HUES64 (cell line): Measurements from ENCODE around the gene ZIK1.

Source experiments
- H3K27ac ChIP-seq: 2 replicates; pipeline ENCODE4 v1.7.0; 2013; ENCODE audit warnings: low read depth, low read length, inconsistent platforms
- H3K27me3 ChIP-seq: 2 replicates; pipeline ENCODE4 v1.6.1; 2013; ENCODE audit warnings: mild to moderate bottlenecking, low read length; ENCODE audit not compliant: insufficient read depth
- H3K36me3 ChIP-seq: 2 replicates; pipeline ENCODE4 v1.6.1; 2013; ENCODE audit warnings: mild to moderate bottlenecking, low read length; ENCODE audit not compliant: insufficient read depth
- H3K4me1 ChIP-seq: 2 replicates; pipeline ENCODE4 v1.6.1; 2013; ENCODE audit warnings: mild to moderate bottlenecking, low read length, moderate library complexity; ENCODE audit not compliant: insufficient read depth
- H3K4me3 ChIP-seq: 2 replicates; pipeline ENCODE4 v1.5.1; 2013; ENCODE audit warnings: mild to moderate bottlenecking, low read length, moderate library complexity
- H3K9ac ChIP-seq: 2 replicates; pipeline ENCODE4 v1.6.1; 2013; ENCODE audit warnings: mild to moderate bottlenecking, low read depth, low read length
- H3K9me3 ChIP-seq: 2 replicates; pipeline ENCODE4 v1.6.1; 2013; ENCODE audit warnings: low read depth, low read length; ENCODE audit not compliant: insufficient read depth
- WGBS: fragments of 150-250, 120-280 bp; methylation state at CpG from one replicate; pipeline ENCODE4 v1.1.7; 2013; ENCODE audit warnings: missing lambda C conversion rate; 5-methylcytosine and 5-hydroxymethylcytosine counted together

The ZIK1 gene

DNA sequence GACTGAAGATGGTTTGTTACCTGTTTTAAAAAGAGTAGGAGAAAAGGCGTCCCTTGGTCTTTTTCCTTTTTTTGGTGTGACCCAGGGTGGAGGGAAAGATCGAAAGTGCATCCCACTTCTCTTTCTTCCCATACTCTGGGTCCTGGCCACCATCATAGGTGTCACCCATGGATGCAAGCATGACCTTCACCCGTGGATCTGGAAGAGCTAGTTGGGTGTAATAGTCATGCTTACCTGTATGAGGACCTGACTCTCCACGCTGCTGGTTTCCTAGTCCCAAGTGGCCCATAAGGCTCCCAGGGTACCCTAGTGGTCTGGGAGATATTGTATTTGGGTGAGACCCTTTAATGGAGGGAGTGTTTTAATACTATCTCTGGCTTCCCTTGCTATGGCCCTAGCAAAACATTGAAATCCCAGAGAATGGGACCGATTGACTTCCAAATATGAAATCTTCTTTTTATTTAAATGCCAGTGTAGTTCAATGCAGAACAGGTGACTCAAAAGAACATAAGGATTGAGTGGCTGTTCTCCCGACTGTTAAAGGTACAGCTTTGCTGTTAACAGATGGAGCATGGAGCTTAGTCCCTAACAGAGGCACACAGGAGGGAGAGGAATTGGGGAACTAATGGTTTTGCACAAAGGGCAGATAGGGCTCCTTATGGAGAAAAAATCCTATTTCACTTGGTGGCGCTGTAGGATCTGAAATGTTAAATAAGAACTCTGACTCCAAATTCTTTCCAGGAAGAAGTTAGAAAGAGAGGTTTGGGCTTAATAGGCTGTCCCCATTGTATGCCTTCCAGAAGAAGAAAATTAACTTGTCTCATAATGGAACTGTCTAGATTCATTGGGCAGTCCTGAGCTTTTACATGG, 17.3 kb upstream of the ZIK1 start:
- H3K36me3 ChIP-seq, result peaks cover 8% of the 10 kb centered on the region
- no peak overlapping the region for H3K4me3 ChIP-seq
- no peaks in the 10 kb centered on the region for H3K27me3 ChIP-seq
- WGBS, result 65% methylated on average over 6 of the region's 7 CpGs
- peaks cover 92% of the 10 kb centered on the region for H3K9me3 ChIP-seq
- H3K9ac ChIP-seq, result no peak overlapping the region
- no peak overlapping the region for H3K27ac ChIP-seq
- H3K4me1 ChIP-seq, result no peaks in the 10 kb centered on the region

DNA sequence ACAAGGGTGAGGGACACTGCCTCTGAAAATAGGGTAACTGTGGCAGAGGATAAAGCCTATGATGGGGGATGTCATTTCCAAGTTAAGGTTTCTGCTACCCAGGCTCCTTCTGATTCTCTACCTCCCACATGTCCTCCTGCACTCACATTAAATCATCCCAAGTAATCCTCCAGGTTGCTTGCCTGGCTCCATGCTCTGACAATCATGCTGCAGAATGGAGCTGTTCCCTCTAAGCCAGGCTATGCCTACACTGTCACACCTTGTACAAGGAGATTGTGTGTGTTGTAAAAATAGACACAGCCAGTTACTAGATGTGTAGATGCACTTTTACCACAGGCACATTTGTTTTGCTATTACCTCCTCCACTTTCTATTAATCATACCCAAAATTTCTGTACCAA, 13.2 kb upstream of the ZIK1 start:
- Histone ChIP-seq H3K9ac (no peak overlapping the region), H3K27me3 (no peaks in the 10 kb centered on the region), H3K4me3 (no peak overlapping the region), H3K9me3 (peaks cover 92% of the 10 kb centered on the region), H3K36me3 (peaks cover 48% of the 10 kb centered on the region), H3K27ac (no peak overlapping the region), H3K4me1 (no peaks in the 10 kb centered on the region)

DNA sequence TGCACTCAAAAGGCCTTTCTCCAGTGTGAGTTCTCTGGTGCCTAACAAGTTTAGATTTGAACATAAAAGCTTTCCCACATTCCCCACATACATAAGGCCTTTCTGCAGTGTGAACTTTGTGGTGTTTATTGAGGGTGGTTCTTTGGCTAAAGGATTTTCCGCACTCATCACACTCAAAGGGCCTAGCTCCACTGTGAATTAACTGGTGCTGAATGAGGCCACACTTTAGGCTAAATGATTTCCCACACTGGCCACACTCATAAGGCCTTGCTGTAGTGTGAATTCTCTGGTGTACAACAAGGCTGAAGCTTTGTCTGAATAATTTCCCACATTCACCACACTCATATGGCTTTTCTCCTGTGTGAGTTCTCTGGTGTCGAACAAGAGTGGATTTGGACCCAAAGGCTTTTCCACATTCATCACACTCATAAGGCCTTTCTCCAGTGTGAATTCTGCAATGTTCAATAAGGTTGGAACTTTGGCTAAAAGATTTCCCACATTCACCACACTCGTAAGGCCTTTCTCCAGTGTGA, 11.5 kb upstream of the ZIK1 start:
- H3K4me3 ChIP-seq, result no peak overlapping the region
- WGBS, result 100% methylated on average over 2 of the region's 3 CpGs
- no peaks in the 10 kb centered on the region for H3K27me3 ChIP-seq
- H3K36me3 ChIP-seq, result peaks cover 65% of the 10 kb centered on the region
- H3K9me3 ChIP-seq, result peaks cover 92% of the 10 kb centered on the region
- H3K4me1 ChIP-seq, result no peaks in the 10 kb centered on the region
- no peak overlapping the region for H3K27ac ChIP-seq
- H3K9ac ChIP-seq, result no peak overlapping the region

DNA sequence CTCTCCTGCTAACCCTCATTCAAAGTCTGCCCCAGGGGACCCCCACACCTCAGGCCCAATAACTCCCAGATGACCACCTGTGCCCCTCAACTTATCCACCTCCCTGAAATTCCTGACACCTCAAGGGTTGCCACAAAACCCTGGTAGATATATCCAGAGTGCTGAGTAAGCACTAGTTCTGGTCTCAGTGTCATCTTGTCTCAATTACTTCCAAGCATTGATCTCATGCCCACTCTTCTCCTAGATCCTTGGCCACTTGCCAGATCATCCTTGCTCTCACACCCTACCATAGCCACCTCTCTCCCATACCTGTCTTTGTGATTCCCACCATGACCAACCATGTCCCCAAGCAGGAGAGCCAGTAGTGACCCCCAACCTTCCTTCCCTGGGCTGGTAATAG, 7.3 kb upstream of the ZIK1 start:
- Histone ChIP-seq H3K4me3 (peak overlapping the region; percentile 73; the same call in 1 of the 2 replicates), H3K27me3 (no peaks in the 10 kb centered on the region), H3K27ac (no peak overlapping the region), H3K4me1 (0 out of 2 replicates have a peak, but pooled peaks cover 3% of the 10 kb centered on the region), H3K36me3 (peaks cover 63% of the 10 kb centered on the region), H3K9me3 (peaks cover 65% of the 10 kb centered on the region), H3K9ac (no peak overlapping the region)

DNA sequence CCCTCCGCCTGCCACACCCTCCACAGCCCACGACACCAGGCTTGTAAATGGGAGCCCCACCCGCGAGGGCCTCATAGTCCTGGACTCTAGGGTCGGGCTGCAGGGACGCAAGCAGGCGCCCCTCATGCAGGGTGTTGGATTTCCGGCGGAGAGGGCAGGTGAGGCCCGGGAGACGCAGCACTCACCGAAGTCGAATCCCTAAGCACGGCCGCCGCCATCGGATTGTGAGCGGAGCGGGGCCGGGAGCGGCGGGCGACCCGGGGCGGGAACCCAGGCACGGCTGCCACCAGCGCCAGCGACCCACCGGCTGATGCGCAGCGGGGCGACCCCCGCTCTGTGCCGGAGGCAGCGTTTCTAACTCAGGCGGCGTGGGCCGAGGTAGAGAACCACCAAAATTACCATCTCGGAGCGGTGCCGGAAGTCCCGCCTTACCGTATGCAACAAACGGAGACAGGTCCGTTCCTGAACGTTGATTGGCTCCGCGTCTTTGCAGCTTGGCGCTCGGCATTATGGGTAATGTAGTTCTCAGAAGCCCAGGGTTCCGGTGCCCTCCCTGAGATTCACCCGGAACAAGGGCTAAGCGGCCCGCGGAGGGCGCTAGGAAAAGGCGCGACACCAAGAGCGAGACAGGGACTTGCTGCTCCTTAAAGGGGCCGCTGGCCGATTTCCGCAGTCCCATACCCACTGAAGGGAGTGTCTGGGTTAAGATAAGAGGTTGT, 5.3 kb upstream of the ZIK1 start, which contains the start of gene ZNF416:
ZNF416 (minus strand) TSS at position 425 of the 719 bp plus-strand sequence; CDS start at position 218, 207 bp downstream.
- Histone ChIP-seq H3K27me3 (peaks cover 3% of the 10 kb centered on the region; the same call in 1 of the 2 replicates), H3K4me1 (0 out of 2 replicates have a peak, but pooled peaks cover 3% of the 10 kb centered on the region), H3K9ac (peak within 1 kb of the TSS; percentile 79), H3K36me3 (peaks cover 43% of the 10 kb centered on the region), H3K9me3 (peaks cover 51% of the 10 kb centered on the region), H3K4me3 (peak within 1 kb of the TSS; percentile 73), H3K27ac (peak within 1 kb of the TSS; percentile 22)
- WGBS, result under 1% methylated on average over 62 of the region's 62 CpGs

DNA sequence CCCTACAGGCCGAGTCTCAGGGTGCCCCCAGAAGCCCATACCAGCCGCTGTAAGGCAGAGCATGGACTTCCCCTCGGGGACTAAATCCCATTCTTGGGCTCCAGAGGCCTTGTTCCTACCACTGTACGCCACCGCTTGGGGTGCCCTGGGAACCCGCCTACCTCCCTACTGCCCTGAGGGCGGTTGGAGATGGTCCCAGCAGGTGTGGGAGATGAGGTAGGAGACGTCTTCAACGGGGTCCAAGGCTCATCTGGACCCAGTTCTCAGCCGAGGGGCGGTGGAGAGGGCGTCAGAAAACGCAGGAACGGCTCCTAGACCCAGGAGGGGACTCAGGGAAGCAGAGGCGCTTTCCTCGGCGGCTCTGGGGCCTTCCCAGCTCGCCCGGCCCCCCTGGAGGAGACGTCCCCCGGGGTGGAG, 833 bp upstream of the ZIK1 start:
- 62% methylated on average over 21 of the region's 21 CpGs for WGBS
- no peak overlapping the region for H3K9ac ChIP-seq

DNA sequence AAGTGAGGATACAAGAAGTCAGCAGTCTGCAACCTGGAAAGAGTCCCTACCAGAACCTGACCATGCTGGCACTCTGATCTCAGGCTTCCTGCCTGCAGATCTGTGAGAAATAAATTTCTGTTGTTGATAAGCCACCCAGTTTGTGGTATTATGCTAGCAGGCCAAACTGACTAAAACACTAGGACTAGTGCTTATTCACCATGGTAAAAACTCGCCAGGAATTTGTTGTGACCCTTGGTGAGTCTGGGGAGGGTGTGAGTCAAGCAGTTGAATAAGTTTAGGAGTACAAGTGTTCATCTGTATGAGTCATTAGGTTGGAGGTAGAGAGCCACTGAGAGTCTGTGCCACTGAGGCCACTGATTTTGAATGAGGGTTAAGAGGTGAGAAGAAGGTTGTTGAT, 3.6 kb downstream of the ZIK1 start:
- H3K4me1 ChIP-seq, result no peaks in the 10 kb centered on the region
- 88% methylated on average over 1 of the region's 1 CpG for WGBS
- no peak overlapping the region for H3K4me3 ChIP-seq
- H3K36me3 ChIP-seq, result peaks cover 74% of the 10 kb centered on the region
- no peak overlapping the region for H3K27ac ChIP-seq
- H3K27me3 ChIP-seq, result peaks cover 3% of the 10 kb centered on the region; the same call in 1 of the 2 replicates
- peaks cover 80% of the 10 kb centered on the region for H3K9me3 ChIP-seq
- no peak overlapping the region for H3K9ac ChIP-seq

More for the DNA sequence above, 833 bp upstream of the ZIK1 start:
- Histone ChIP-seq H3K4me1 (0 out of 2 replicates have a peak, but pooled peaks cover 3% of the 10 kb centered on the region), H3K27ac (no peak overlapping the region; the same call in 1 of the 2 replicates), H3K27me3 (peaks cover 3% of the 10 kb centered on the region; the same call in 1 of the 2 replicates), H3K4me3 (peak overlapping the region; percentile 89), H3K9me3 (peaks cover 36% of the 10 kb centered on the region), H3K36me3 (peaks cover 31% of the 10 kb centered on the region)

DNA sequence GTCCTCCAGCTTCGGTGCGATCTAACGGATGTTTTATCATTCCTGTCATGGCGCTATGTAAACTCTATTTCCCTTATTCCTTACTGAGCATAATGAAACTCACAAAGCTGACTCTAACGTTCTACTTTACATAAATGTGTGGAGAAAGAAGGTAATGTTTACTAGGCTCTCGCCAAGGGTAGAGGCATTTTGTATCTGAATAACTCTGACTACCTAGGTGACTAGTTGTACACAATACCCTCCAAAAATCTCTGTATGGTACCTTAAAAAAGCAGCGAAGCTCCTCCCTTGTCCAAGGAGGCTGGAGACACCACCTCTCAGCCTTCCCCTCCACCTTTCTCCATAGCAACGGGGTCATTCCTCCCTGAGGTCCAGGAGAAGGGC, 15.4 kb downstream of the ZIK1 start:
- H3K27ac ChIP-seq, result no peak overlapping the region
- H3K9ac ChIP-seq, result no peak overlapping the region
- no peaks in the 10 kb centered on the region; the same call in 1 of the 2 replicates for H3K4me1 ChIP-seq
- peak overlapping the region; percentile 79 for H3K4me3 ChIP-seq
- peaks cover 6% of the 10 kb centered on the region; the same call in 1 of the 2 replicates for H3K36me3 ChIP-seq
- H3K9me3 ChIP-seq, result no peaks in the 10 kb centered on the region
- no peaks in the 10 kb centered on the region; the same call in 1 of the 2 replicates for H3K27me3 ChIP-seq
- WGBS, result 66% methylated on average over 6 of the region's 8 CpGs

DNA sequence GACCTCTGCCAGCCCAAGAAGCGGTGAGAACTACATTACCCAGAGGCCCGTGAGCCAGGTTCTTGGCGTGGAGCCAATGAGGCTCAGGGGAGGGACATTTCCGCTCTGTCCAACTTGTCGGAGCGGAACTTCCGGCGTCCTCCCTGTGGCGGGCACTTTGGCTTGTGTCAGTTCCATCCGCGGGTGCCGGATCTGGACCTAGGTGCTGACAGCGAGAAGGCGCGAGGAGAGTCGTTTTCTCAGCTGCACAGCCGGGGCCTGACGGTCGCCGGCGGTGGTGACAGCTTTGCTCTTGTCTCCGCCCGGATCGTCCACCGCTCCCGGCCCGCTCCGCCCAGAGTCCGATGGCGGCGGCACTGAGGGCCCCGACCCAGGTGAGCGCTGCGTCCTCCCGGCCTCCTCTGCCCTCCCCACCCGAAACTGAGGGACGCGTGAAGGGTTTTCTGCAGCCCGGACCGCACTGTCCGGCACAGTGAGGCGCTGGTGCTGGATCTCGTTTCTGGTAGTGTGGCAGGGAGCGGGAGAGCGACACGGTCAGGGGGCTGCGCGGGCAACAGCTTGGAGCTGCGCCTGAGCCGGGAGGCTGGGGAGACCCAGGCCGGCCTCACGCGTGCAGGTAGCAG, 15.9 kb downstream of the ZIK1 start, which contains the start of gene ZNF530:
ZNF530 (plus strand) TSS at position 125 of the 623 bp plus-strand sequence. CDS start 4,461 bp downstream, outside the sequence.
- WGBS, result under 1% methylated on average over 53 of the region's 53 CpGs
- no peak within 1 kb of the TSS for H3K27ac ChIP-seq
- H3K27me3 ChIP-seq, result no peaks in the 10 kb centered on the region; the same call in 1 of the 2 replicates
- peak within 1 kb of the TSS; percentile 79 for H3K4me3 ChIP-seq
- peaks cover 9% of the 10 kb centered on the region for H3K36me3 ChIP-seq
- H3K4me1 ChIP-seq, result no peaks in the 10 kb centered on the region; the same call in 1 of the 2 replicates
- H3K9ac ChIP-seq, result peak within 1 kb of the TSS; percentile 67
- no peaks in the 10 kb centered on the region for H3K9me3 ChIP-seq

DNA sequence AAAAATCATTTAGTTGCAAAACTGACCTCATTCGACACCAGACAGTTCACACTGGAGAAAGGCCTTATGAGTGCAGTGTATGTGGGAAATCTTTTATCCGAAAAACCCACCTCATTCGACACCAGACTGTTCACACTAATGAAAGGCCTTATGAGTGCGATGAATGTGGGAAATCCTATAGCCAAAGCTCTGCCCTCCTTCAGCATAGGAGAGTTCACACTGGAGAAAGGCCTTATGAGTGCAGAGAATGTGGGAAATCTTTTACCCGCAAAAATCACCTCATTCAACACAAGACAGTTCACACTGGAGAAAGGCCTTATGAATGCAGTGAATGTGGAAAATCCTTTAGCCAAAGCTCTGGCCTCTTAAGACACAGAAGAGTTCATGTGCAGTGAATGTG, 23.0 kb downstream of the ZIK1 start:
- Histone ChIP-seq H3K27ac (no peak overlapping the region), H3K4me3 (no peak overlapping the region), H3K9me3 (no peaks in the 10 kb centered on the region; the same call in 1 of the 2 replicates), H3K9ac (no peak overlapping the region), H3K36me3 (peaks cover 38% of the 10 kb centered on the region), H3K4me1 (no peaks in the 10 kb centered on the region), H3K27me3 (no peaks in the 10 kb centered on the region)
- WGBS, result 93% methylated on average over 3 of the region's 5 CpGs
